DOHH2 (cell line): ENCODE data around the gene MAST3.

ENCODE experiments used
- H3F3A ChIP-seq: fragments of 200-600 bp; sonication (generic), shearing (Covaris generic); 2 replicates; pipeline ENCODE4 v1.6.0; 2016; ENCODE audit warnings: antibody characterized with exemption, mild to moderate bottlenecking; ENCODE audit not compliant: control insufficient read depth, insufficient read depth
- H3K27ac ChIP-seq: fragments of 200-600 bp; sonication (generic); 2 replicates; pipeline ENCODE4 v1.5.1; 2014; ENCODE audit warnings: low read depth, mild to moderate bottlenecking, low read length, moderate library complexity
- H3K27me3 ChIP-seq: fragments of 200-600 bp; sonication (generic); 2 replicates; pipeline ENCODE4 v1.6.1; 2014; ENCODE audit warnings: mild to moderate bottlenecking, low read length, mixed read lengths; ENCODE audit not compliant: control insufficient read depth
- H3K36me3 ChIP-seq: fragments of 200-600 bp; sonication (generic); 2 replicates; pipeline ENCODE4 v1.6.1; 2014; ENCODE audit warnings: mild to moderate bottlenecking, low read length, moderate library complexity, mixed read lengths; ENCODE audit not compliant: control insufficient read depth
- H3K4me1 ChIP-seq: fragments of 200-600 bp; sonication (generic); 2 replicates; pipeline ENCODE4 v1.6.1; 2014; ENCODE audit warnings: mild to moderate bottlenecking, low read length, mixed read lengths; ENCODE audit not compliant: control insufficient read depth
- H3K4me2 ChIP-seq: fragments of 200-600 bp; sonication (generic); 2 replicates; pipeline ENCODE4 v1.6.0; 2014; ENCODE audit warnings: mild to moderate bottlenecking, low read length, moderate library complexity
- H3K4me3 ChIP-seq: fragments of 200-600 bp; sonication (generic); 2 replicates; pipeline ENCODE4 v1.5.1; 2014; ENCODE audit warnings: mild to moderate bottlenecking, low read length, mixed read lengths
- H3K79me2 ChIP-seq: fragments of 200-600 bp; sonication (generic); 2 replicates; pipeline ENCODE4 v1.6.1; 2014; ENCODE audit warnings: mild to moderate bottlenecking, low read length, mixed read lengths; ENCODE audit not compliant: control insufficient read depth
- H3K9me2 ChIP-seq: fragments of 200-600 bp; sonication (generic); replicated peaks from 2 replicates; pipeline ENCODE4 v1.6.1; 2014; ENCODE audit warnings: mild to moderate bottlenecking, low read length, mixed read lengths; ENCODE audit not compliant: control insufficient read depth
- H3K9me3 ChIP-seq: fragments of 200-600 bp; sonication (generic); 2 replicates; pipeline ENCODE4 v1.6.1; 2014; ENCODE audit warnings: antibody characterized with exemption, low read length, mixed read lengths; ENCODE audit not compliant: control insufficient read depth, insufficient read depth
- H4K20me1 ChIP-seq: fragments of 200-600 bp; sonication (generic); 2 replicates; pipeline ENCODE4 v1.6.0; 2014; ENCODE audit warnings: low read depth, mild to moderate bottlenecking, antibody characterized with exemption, low read length, moderate library complexity; ENCODE audit not compliant: control insufficient read depth, insufficient read depth
- EZH2phosphoT487 ChIP-seq: fragments of 200-600 bp; sonication (generic); IDR thresholded peaks from 2 replicates; pipeline ENCODE4 v1.6.1; 2017; ENCODE audit warnings: borderline replicate concordance, mild to moderate bottlenecking, antibody characterized with exemption, low read length, moderate library complexity, mixed read lengths
- TF ChIP-seq, protein P1 (sequence below): fragments of 200-600 bp; sonication (generic); IDR thresholded peaks from one replicate; pipeline ENCODE4 v1.5.1; 2014; ENCODE audit warnings: antibody characterized with exemption, mild to moderate bottlenecking, low read depth, low read length; ENCODE audit not compliant: poor library complexity, severe bottlenecking

The MAST3 gene

DNA sequence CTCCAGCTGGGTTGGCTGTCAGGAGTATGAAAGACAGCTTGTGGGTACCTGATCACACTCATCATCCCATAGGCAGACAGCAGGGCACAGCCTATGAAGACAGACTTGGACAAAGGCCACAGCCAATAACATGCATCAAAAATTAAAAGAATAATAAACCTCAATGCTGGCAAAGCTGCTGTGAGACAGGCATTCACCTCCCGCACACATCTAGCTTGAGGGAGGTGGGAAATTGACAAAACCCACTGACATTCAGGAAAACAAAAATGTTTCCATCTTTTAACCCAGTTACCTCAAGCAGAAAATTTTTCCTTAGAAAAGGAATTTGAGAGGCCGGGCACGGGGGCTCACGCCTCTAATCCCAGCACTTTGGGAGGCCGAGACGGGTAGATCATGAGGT, 25.2 kb upstream of the MAST3 start:
- H3K27me3 ChIP-seq = no peaks in the 10 kb centered on the region
- no peak overlapping the region for H3K4me2 ChIP-seq
- no peak overlapping the region for H3K4me3 ChIP-seq
- no peaks in the 10 kb centered on the region for H3F3A ChIP-seq
- H3K36me3 ChIP-seq = no peaks in the 10 kb centered on the region; the same call in 1 of the 2 replicates
- H3K4me1 ChIP-seq = no peaks in the 10 kb centered on the region
- no peaks in the 10 kb centered on the region for H3K9me2 ChIP-seq
- no peak for TF ChIP-seq EZH2phosphoT487
- TF ChIP-seq, protein P1, sequence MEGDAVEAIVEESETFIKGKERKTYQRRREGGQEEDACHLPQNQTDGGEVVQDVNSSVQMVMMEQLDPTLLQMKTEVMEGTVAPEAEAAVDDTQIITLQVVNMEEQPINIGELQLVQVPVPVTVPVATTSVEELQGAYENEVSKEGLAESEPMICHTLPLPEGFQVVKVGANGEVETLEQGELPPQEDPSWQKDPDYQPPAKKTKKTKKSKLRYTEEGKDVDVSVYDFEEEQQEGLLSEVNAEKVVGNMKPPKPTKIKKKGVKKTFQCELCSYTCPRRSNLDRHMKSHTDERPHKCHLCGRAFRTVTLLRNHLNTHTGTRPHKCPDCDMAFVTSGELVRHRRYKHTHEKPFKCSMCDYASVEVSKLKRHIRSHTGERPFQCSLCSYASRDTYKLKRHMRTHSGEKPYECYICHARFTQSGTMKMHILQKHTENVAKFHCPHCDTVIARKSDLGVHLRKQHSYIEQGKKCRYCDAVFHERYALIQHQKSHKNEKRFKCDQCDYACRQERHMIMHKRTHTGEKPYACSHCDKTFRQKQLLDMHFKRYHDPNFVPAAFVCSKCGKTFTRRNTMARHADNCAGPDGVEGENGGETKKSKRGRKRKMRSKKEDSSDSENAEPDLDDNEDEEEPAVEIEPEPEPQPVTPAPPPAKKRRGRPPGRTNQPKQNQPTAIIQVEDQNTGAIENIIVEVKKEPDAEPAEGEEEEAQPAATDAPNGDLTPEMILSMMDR = no peak
- no peaks in the 10 kb centered on the region for H4K20me1 ChIP-seq
- no peak overlapping the region for H3K27ac ChIP-seq
- H3K9me3 ChIP-seq = no peaks in the 10 kb centered on the region
- H3K79me2 ChIP-seq = no peaks in the 10 kb centered on the region

DNA sequence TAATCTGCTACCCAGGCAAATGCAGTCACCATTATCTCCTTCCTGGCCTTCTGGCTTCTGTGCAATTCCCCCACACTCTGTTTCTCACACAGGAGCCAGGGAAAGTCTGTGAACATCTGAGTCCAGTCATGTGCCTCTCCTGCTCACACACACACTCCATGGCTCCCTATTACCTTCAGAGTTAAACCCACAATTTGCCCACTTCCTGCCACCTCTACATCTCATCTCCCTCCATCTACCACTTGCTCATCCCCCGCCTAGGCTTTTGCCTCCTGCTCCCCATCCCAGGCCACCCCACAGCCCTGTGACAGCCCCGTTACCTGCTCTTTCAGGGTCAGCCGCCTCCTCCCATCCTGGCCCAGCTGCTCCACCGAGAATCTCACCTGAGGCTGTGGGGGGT, 24.4 kb upstream of the MAST3 start:
- no peaks in the 10 kb centered on the region for H3K27me3 ChIP-seq
- H3K36me3 ChIP-seq = no peaks in the 10 kb centered on the region; the same call in 1 of the 2 replicates
- H3K4me1 ChIP-seq = no peaks in the 10 kb centered on the region
- no peaks in the 10 kb centered on the region for H3K9me2 ChIP-seq
- H3K4me3 ChIP-seq = no peak overlapping the region
- no peaks in the 10 kb centered on the region for H3F3A ChIP-seq
- no peak overlapping the region for H3K27ac ChIP-seq
- TF ChIP-seq, protein P1 = no peak
- TF ChIP-seq EZH2phosphoT487 = no peak
- H3K4me2 ChIP-seq = no peak overlapping the region
- H3K9me3 ChIP-seq = no peaks in the 10 kb centered on the region
- no peaks in the 10 kb centered on the region for H3K79me2 ChIP-seq
- H4K20me1 ChIP-seq = no peaks in the 10 kb centered on the region

DNA sequence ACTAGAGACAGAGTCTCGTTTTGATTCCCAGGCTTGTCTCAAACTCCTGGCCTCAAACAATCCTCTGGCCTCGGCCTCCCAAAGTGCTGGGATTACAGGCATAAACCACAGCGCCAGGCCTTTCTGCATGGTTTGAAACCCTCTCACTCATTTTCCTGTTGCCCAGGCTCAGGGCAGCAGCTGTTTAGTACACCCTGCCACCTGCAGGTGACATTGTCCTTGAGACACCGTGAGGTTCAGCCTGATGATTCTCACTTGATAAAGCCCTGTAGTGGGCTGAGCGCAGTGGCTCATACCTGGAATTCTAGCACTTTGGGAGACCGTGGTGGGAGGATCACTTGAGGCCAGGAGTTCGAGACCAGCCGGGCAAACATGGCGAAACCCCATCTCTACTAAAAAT, 23.4 kb upstream of the MAST3 start:
- no peak for TF ChIP-seq EZH2phosphoT487
- TF ChIP-seq, protein P1 = no peak
- Histone ChIP-seq H3K79me2 (no peaks in the 10 kb centered on the region), H3K4me3 (no peak overlapping the region), H3K27ac (no peak overlapping the region), H3K9me3 (no peaks in the 10 kb centered on the region), H3K4me2 (no peak overlapping the region), H3K9me2 (no peaks in the 10 kb centered on the region), H3F3A (no peaks in the 10 kb centered on the region), H4K20me1 (no peaks in the 10 kb centered on the region), H3K4me1 (no peaks in the 10 kb centered on the region), H3K27me3 (no peaks in the 10 kb centered on the region), H3K36me3 (no peaks in the 10 kb centered on the region; the same call in 1 of the 2 replicates)
